K562 (cell line): ENCODE results near the gene NEURL1B. TPM values are rescaled to one million over a fixed set of nuclear protein-coding genes. Genes with fewer than 3 reads are reported as not detected.

Experiments
- ATAC-seq: fragments of 200-7000 bp; cut with Tn5 transposase; 3 replicates; pipeline ENCODE4 v1.9.1; 2020; ENCODE audit warnings: moderate library complexity
- BruUV-seq: library from RNA; stranded (reverse); fragments of 400-500 nt; replicated peaks from 2 replicates; lab custom pipeline; 2021; lab: Mats Ljungman, UMichigan
- CTCF ChIA-PET: fragments of 300-600 bp; formaldehyde crosslinking; extraction: SDS; loops from one replicate; lab custom pipeline; 2021; ENCODE audit warnings: low intra/inter-chr PET ratio; lab: Yijun Ruan, JAX
- POLR2A ChIA-PET: fragments of 300-600, 350-650 bp; sonication (Branson Sonifier 250); formaldehyde crosslinking; extraction: SDS; loops from one replicate; lab custom pipeline; 2021; ENCODE audit warnings: antibody characterized with exemption, inconsistent platforms; lab: Yijun Ruan, JAX
- DNase-seq, 4 experiments: peaks; one replicate each; pipeline versions ENCODE4 v3.0.0 to v3.0.0-alpha.2; 2011 to 2018; ENCODE audit warnings: low spot score in 3 of 4, mixed read lengths in 3 of 4; ENCODE audit errors: extremely low read depth in 1 of 4
- FAIRE-seq: peaks from 2 replicates; lab custom pipeline; 2011; peaks lifted over from hg19 to GRCh38; lab: Jason Lieb, UNC
- H2AFZ ChIP-seq: 2 replicates; pipeline ENCODE4 v1.6.0; 2011; ENCODE audit warnings: low read depth, low read length, control low read depth, inconsistent platforms
- H3K27ac ChIP-seq: fragments of 200-600 bp; 3 replicates; pipeline ENCODE4 v1.8.0; 2011; ENCODE audit warnings: low read depth, mild to moderate bottlenecking, control low read depth, inconsistent platforms, low read length, moderate library complexity, mixed read lengths; ENCODE audit errors: extremely low read depth
- H3K27me3 ChIP-seq, 2 experiments: fragments of 300-600 bp in 1 of 2; 2 replicates in 1 of 2; 3 replicates in 1 of 2; pipeline versions ENCODE4 v1.6.0 to v1.8.0; 2011; ENCODE audit warnings: inconsistent platforms in 2 of 2, low read length in 2 of 2, mild to moderate bottlenecking in 1 of 2, mixed read lengths in 1 of 2, moderate library complexity in 1 of 2; ENCODE audit not compliant: control insufficient read depth in 2 of 2, insufficient read depth in 2 of 2
- H3K36me3 ChIP-seq: fragments of 300-600 bp; 3 replicates; pipeline ENCODE4 v1.8.0; 2011; ENCODE audit warnings: mild to moderate bottlenecking, low read length, inconsistent platforms; ENCODE audit not compliant: control insufficient read depth, insufficient read depth
- H3K4me1 ChIP-seq, 2 experiments: fragments of 200-600 bp in 1 of 2; replicated peaks in 1 of 2; 2 replicates in 1 of 2; 3 replicates in 1 of 2; pipeline versions ENCODE4 v1.5.1 to v1.8.0; 2011; ENCODE audit warnings: inconsistent platforms in 2 of 2, low read length in 2 of 2, mild to moderate bottlenecking in 1 of 2, mixed read lengths in 1 of 2, moderate library complexity in 1 of 2; ENCODE audit not compliant: control insufficient read depth in 2 of 2, insufficient read depth in 2 of 2
- H3K4me2 ChIP-seq: 2 replicates; pipeline ENCODE4 v1.6.1; 2011; ENCODE audit warnings: low read length, control low read depth, inconsistent platforms, mixed read lengths; ENCODE audit not compliant: insufficient read depth
- H3K4me3 ChIP-seq: fragments of 200-600 bp; sonication (generic), shearing (Covaris generic); 2 replicates; pipeline ENCODE4 v1.5.1; 2016; ENCODE audit warnings: control low read depth, inconsistent platforms
- H3K79me2 ChIP-seq: fragments of 200-600 bp; 3 replicates; pipeline ENCODE4 v1.8.0; 2011; ENCODE audit warnings: low read length, inconsistent platforms; ENCODE audit not compliant: control insufficient read depth, insufficient read depth
- H3K9ac ChIP-seq, 2 experiments: 2 replicates each; pipeline versions ENCODE4 v1.6.0 to v1.6.1; 2011; ENCODE audit warnings: low read depth in 2 of 2, low read length in 2 of 2, control low read depth in 1 of 2, inconsistent platforms in 1 of 2, mild to moderate bottlenecking in 1 of 2, mixed read lengths in 1 of 2; ENCODE audit not compliant: insufficient read depth in 1 of 2
- H3K9me1 ChIP-seq: one replicate; pipeline ENCODE4 v1.6.0; 2011; ENCODE audit warnings: inconsistent platforms, mild to moderate bottlenecking, low read length, moderate library complexity; ENCODE audit not compliant: control insufficient read depth, insufficient read depth
- H3K9me3 ChIP-seq: replicated peaks from 2 replicates; pipeline ENCODE4 v1.5.1; 2011; ENCODE audit warnings: low read depth, low read length, inconsistent platforms; ENCODE audit not compliant: control insufficient read depth, insufficient read depth
- H4K20me1 ChIP-seq: replicated peaks from 2 replicates; pipeline ENCODE4 v1.6.1; 2011; ENCODE audit warnings: low read length, inconsistent platforms, mixed read lengths; ENCODE audit not compliant: control insufficient read depth, insufficient read depth
- DEAF1 ChIP-seq: fragments of 450-650 bp; formaldehyde crosslinking; IDR thresholded peaks from 2 replicates; pipeline ENCODE4 v1.4.0; 2020; ENCODE audit warnings: mild to moderate bottlenecking, moderate library complexity
- KDM5B ChIP-seq: fragments of 200-600 bp; sonication (generic); IDR thresholded peaks from 2 replicates; pipeline ENCODE4 v1.6.1; 2012; ENCODE audit warnings: low read depth, mild to moderate bottlenecking, moderate library complexity, low read length, control low read depth, inconsistent platforms; ENCODE audit not compliant: insufficient replicate concordance
- KLF1 ChIP-seq: fragments of 450-650 bp; IDR thresholded peaks from 2 replicates; pipeline ENCODE4 v1.6.1; 2016; ENCODE audit warnings: missing genetic modification characterization, missing compliant biosample characterization
- RAD21 ChIP-seq, 2 experiments: fragments of 250-450 bp in 1 of 2; fragments of 450-650 bp in 1 of 2; sonication (Bioruptor Pico) in 1 of 2; formaldehyde crosslinking in 1 of 2; IDR thresholded peaks in 1 of 2; conservative IDR thresholded peaks in 1 of 2; 2 replicates each; pipeline versions ENCODE4 v1.4.0 to v1.8.0; 2020 to 2022; ENCODE audit warnings: mild to moderate bottlenecking in 2 of 2, moderate library complexity in 1 of 2
- SMAD2 ChIP-seq: fragments of 150-350 bp; IDR thresholded peaks from 2 replicates; pipeline ENCODE4 v1.6.1; 2014; ENCODE audit warnings: low read depth, mild to moderate bottlenecking, low read length
- ZNF12 ChIP-seq: sonication (generic); formaldehyde crosslinking; IDR thresholded peaks from 2 replicates; pipeline ENCODE4 v1.4.0; 2020; ENCODE audit warnings: mild to moderate bottlenecking, missing genetic modification reagents
- ZNF143 ChIP-seq: sonication (generic); formaldehyde crosslinking; IDR thresholded peaks from 2 replicates; pipeline ENCODE4 v1.9.0; 2022; ENCODE audit warnings: mild to moderate bottlenecking, missing genetic modification reagents
- WGBS: fragments of 100-300 bp; shearing (Covaris generic); methylation state at CpG from one replicate; pipeline ENCODE4 v1.1.6; 2016; ENCODE audit warnings: low coverage, mixed read lengths; ENCODE audit not compliant: insufficient coverage; ENCODE audit errors: missing lambda C conversion rate; 5-methylcytosine and 5-hydroxymethylcytosine counted together
- in situ Hi-C: fragments of 300-500 bp; cut with MboI; formaldehyde crosslinking; loops from 4 replicates; pipeline ENCODE4 v1.15.0; 2018; ENCODE audit warnings: inconsistent platforms, mixed read lengths
- intact Hi-C: fragments of 100-400 bp; cut with micrococcal nuclease; formaldehyde crosslinking; loops from 2 replicates; pipeline ENCODE4 v1.14.2; 2022
- polyA plus RNA-seq, 8 experiments: library from polyadenylated mRNA; depleted of rRNA in 4 of 8; stranded (reverse) in 5 of 8; unstranded in 3 of 8; fragments of >200 nt; fragmentation: Nextera tagmentation in 2 of 8; fragmentation: Illumina TruSeq in 1 of 8; extraction: Ambion mirVana in 2 of 8; extraction: Trizol in 1 of 8; gene quantifications; 2 replicates each; pipeline versions ENCODE4 v1.2.1 to v1.2.3, GENCODE V29; 2011 to 2014; ENCODE audit warnings: inconsistent platforms in 1 of 8, missing spikeins in 1 of 8
- total RNA-seq, 7 experiments: library from RNA; depleted of rRNA in 6 of 7; stranded (reverse); fragments of >200 nt in 6 of 7; fragmentation: Illumina TruSeq in 2 of 7; extraction: Trizol in 2 of 7; gene quantifications; 2 replicates each; pipeline versions ENCODE4 v1.2.1 to v1.2.3, GENCODE V29; 2011 to 2021; ENCODE audit warnings: low replicate concordance in 1 of 7
- TF ChIP-seq, protein P1 (sequence below): fragments of 450-650 bp; IDR thresholded peaks from 2 replicates; pipeline ENCODE4 v1.6.1; 2016; ENCODE audit warnings: mild to moderate bottlenecking

Gene NEURL1B
- total and polyA plus RNA-seq, 9 of the 15 experiments (the other 6 are each of a cell fraction or from before 2014, with no cell fraction given): 0.04 TPM; not detected in 8

DNA sequence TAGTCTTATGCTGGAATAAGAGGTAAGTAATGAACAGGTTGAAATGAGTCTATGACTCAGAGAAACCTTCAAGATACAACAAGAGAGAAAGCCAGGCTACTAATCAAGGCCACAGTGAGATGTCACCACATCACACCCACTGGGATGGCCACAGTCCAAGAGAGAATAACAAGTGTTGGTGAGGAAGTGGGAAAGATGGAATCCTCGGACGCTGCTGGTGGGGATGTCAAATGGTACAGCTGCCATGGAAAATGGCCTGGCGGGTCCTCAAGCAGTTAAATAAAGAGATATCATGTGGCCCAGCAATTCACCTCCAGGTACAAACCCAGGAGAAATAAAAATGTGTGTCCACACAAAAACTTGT is 41.9 kb upstream of the NEURL1B start:
- intact Hi-C loops: no loop called here
- in situ Hi-C loops: no loop called here
- DNase-seq: no peak
- no peaks in the 10 kb centered on the region for H3K36me3 ChIP-seq
- ChIA-PET POLR2A (interaction anchor here (0.9 kb wide), 1 partner anchor 10 kb away, joined by 4 read pairs; no protein-coding TSS in a partner anchor), CTCF (no interaction called here)
- no peak overlapping the region for H3K27ac ChIP-seq
- ATAC-seq: no peak
- no peak overlapping the region for H3K4me2 ChIP-seq
- H4K20me1 ChIP-seq: peaks cover 8% of the 10 kb centered on the region; the same call in 1 of the 2 replicates
- BruUV-seq: no TSS peak
- no peaks in the 10 kb centered on the region for H3K9me3 ChIP-seq
- TF ChIP-seq ZNF12 (no peak), ZNF143 (CRISPR knock-in tag) (no peak), KLF1 (no peak), KDM5B (no peak), DEAF1 (CRISPR knock-in tag) (no peak), SMAD2 (no peak), RAD21 (CRISPR knock-in tag; conservative IDR thresholded peaks at IDR 0.05 in 1 of 2, IDR thresholded peaks at IDR 0.05 in 1 of 2) (no peak)
- TF ChIP-seq, protein P1, sequence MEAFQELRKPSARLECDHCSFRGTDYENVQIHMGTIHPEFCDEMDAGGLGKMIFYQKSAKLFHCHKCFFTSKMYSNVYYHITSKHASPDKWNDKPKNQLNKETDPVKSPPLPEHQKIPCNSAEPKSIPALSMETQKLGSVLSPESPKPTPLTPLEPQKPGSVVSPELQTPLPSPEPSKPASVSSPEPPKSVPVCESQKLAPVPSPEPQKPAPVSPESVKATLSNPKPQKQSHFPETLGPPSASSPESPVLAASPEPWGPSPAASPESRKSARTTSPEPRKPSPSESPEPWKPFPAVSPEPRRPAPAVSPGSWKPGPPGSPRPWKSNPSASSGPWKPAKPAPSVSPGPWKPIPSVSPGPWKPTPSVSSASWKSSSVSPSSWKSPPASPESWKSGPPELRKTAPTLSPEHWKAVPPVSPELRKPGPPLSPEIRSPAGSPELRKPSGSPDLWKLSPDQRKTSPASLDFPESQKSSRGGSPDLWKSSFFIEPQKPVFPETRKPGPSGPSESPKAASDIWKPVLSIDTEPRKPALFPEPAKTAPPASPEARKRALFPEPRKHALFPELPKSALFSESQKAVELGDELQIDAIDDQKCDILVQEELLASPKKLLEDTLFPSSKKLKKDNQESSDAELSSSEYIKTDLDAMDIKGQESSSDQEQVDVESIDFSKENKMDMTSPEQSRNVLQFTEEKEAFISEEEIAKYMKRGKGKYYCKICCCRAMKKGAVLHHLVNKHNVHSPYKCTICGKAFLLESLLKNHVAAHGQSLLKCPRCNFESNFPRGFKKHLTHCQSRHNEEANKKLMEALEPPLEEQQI: no peak
- FAIRE-seq: no peak
- no peaks in the 10 kb centered on the region for H3K79me2 ChIP-seq
- WGBS: 2% methylated on average over 3 of the region's 3 CpGs
- H2AFZ ChIP-seq: no peak overlapping the region
- H3K9ac ChIP-seq: no peak overlapping the region
- peaks cover 14 to 76% of the 10 kb centered on the region in 2 experiments; a peak in 4 of 5 replicates for H3K27me3 ChIP-seq
- H3K9me1 ChIP-seq: no peaks in the 10 kb centered on the region
- H3K4me3 ChIP-seq: no peak overlapping the region
- H3K4me1 ChIP-seq: no peaks in the 10 kb centered on the region
